Germinal center (tissue), 1 donor: ENCODE data around the gene AGPAT3.

Experiments used
- DNase-seq: peaks from one replicate; pipeline ENCODE4 v3.0.0; 2012; ENCODE audit warnings: mixed read lengths, low spot score

Gene AGPAT3

DNA sequence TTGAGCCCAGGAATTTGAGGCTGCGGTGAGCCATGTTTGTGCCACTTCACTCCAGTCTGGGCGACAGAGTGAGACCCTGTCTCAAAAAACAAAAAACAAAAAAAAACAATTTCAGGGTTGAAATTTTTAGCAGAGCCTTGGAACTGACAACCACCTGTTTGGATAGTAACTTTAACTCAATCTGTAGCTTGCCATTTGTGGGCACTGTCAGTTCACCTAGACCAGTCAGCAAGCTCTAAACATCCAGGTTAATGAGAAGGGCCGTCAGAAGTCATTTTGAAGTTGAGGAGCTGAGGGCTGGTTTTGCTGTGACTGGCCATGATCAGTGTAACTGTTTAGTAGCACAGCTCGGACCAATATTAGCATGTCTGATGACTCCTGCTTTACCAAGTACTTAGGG is 155.5 kb downstream of the AGPAT3 start:
- no peak for DNase-seq

DNA sequence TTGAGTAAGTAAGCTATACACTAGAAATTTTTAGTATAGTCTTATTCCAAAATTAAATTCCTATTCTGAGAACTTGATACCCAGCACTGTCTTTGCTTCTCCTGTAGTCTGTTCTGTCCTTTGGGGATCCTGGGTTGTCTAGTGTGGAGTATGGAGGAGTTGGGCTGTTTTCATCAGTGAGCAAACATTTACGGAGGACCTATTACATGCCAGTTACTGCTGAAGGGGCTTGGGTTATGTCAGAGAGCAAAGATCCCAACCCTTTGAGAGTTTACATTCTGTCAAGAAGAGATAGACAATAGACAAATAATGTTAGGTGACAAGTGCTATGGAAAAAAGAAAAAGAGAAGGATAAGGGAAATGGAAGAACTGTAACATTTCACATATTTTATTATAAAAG is 156.0 kb downstream of the AGPAT3 start:
- DNase-seq = no peak

DNA sequence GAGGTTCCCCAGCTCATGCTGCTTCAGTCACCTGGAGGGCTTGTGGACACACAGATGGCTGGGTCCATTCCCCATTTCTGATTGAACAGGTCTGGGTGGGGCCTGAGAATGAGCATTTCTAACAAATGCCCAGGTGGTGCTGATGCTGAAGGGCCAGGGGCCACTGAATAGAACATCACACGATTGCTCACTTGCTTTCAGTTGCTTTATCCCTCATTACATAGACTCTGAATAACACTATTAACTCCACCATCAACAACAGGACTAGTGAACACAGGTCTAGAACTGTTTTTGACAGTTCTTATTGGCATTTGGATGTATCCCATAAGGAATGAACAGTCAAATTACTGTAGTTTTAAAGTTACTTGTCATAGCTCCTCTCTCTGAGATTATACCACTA is 159.2 kb downstream of the AGPAT3 start:
- DNase-seq = no peak

DNA sequence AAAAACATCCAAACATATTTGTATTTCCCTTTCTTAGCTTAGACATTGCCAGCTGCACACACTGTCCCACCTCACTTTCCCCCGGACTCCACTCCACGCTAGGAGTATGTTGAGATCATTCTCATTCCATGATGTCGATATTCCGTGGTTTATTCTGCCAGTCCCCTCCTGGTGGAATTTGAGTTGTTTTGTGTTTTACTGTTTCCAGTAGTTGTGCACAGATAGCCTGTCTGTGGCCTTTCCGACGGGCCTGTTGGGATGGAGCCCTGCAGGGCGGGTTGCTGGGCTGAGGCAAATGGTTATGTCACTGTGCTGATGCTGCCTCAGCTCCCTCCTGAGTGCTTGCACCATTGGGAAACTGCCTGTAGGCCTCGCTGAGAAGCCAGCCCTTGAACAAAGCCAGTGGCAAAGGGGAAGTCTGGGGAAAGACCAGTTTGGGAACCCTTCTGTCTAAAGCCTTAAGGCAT is 159.9 kb downstream of the AGPAT3 start:
- DNase-seq = no peak

DNA sequence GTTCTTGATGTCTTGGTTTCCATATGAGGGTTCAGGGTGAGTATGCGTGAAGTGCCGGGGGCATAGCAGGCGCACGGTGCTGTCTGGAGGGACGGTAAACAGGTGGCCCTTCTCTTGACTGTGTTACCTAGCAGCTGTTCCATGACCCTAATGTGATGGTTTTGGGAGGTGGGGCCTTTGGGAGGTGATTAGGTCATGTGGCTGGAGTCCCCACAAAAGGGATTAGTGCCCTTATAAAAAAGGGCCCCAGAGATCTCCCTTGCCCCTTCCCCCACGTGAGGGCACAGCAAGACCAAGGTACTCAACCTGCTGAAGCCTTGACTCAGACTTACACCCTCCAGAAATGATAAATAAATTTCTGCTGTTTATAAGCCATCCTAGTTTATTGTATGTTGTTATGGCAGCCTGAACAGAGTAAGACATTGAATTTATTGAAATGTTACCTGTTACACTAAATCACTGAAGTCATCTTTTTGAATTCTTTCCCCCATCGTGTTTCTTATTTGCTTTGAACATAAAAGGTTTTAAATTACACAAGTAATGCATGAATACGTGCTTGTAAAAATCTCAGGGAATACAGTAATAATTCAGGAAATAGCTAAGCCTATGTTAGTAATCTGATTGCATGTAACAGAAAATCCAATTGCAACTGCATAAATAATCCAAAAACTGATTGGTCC is 162.7 kb downstream of the AGPAT3 start:
- DNase-seq = no peak

DNA sequence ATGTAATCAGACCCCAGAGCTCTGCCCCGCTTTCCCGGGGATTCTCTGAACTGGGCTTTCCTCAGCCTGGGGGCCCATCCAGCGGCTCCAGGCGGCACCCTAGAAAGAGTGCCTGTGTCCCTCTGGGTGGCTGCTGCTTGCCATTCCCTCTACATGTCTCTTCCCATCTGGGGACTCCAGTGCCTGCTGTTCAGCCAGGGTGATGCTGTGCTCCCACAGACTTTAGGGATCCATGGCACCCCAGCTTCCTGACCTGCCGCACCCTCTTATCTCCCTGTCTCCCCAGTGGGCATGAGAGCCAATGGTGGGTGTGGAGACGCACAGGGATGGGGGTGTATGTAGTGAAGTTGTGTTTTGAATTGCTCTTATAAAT is 163.2 kb downstream of the AGPAT3 start:
- DNase-seq = no peak

DNA sequence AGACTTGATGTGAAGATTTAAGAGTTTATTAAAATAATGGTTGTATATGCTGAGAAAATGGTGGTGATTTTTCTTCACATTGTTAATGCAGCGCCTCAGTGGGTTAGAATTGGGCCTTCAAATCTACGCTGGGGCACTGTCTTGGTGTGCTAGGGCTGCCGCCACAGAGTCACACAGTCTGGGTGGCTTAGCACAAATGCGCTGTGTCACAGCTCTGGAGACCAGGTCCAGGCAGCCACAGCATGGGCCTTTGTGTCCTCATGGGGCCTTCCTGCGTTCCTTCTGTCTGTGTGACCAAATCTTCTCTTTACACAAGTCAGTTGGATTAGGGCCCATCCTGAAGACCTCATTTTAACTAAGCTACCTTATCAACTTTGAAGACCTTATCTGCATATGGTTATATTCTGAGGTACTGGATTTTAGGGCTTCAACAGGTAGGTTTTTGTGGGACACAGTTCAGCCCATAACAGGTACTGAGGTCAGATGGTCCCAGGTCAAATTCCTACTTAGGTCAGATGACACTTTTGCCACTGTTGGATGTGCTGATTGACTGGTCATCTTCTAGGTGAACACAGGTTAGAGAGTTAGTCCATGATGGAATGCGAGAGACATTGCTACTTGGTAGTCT is 164.6 kb downstream of the AGPAT3 start:
- no peak for DNase-seq

DNA sequence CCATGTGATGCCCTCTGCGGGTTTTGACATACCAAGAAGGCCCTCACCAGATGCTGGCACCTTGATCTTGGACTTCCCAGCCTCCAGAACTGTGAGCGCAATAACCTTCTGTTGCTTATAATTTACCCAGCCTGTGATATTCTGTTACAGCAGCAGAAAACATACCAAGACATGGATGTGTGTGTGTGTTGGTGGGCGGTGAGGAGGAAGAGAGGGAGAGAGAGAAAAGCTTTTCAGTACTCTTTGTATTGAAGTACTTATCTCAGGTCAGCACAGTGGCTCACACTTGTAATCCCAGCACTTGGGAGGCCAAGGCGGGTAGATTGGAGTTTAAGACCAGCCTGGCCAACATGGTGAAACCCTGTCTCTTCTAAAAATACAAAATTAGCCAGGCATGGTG is 170.2 kb downstream of the AGPAT3 start:
- no peak for DNase-seq
